Activated CD4-positive, alpha-beta memory T cell treated with anti-CD3 and anti-CD28 coated beads for 36 hours (primary cell): ENCODE measurements around the gene FASTKD2. TPM values are rescaled to one million over a fixed set of nuclear protein-coding genes. Genes with fewer than 3 reads are reported as not detected.

Source experiments
- microRNA-seq: library from miRNA; unstranded; fragments of <30 nt; microRNA quantifications from one replicate; pipeline ENCODE4 v1.2.0, GENCODE V29; 2022; ENCODE audit warnings: borderline number of aligned reads, borderline microRNAs expressed, borderline replicate concordance
- total RNA-seq, 2 experiments: library from RNA; stranded (reverse); gene quantifications; one replicate each; pipeline ENCODE4 v1.2.3, GENCODE V29; 2021

The FASTKD2 gene
- total RNA-seq, 2 experiments from 2014 or later, result 31.3 to 32.0 TPM

Small RNA genes lying within 50 kb of the gene (microRNA-seq; reads per million reads assigned to microRNA genes)
- gene MIR3130-1, result not detected
- gene MIR3130-2, result not detected

Other genes with a start within 250 kb of the FASTKD2 start
- not detected for gene FAM237A, start 123.1 kb upstream of the FASTKD2 start, total RNA-seq
- gene DYTN, start 47.2 kb upstream of the FASTKD2 start, total RNA-seq, result not detected
- under 1 TPM; 0.74 to 0.87 TPM for gene MDH1B, start 278 bp upstream of the FASTKD2 start, total RNA-seq
- gene CPO, start 173.9 kb downstream of the FASTKD2 start, total RNA-seq, result not detected